PFSK-1 (cell line): Measurements from ENCODE around the gene CROT.

Experiments used
- POLR2AphosphoS5 ChIP-seq: IDR thresholded peaks from 2 replicates; pipeline ENCODE4 v1.6.1; 2012; ENCODE audit warnings: low read depth, mild to moderate bottlenecking, control low read depth, low read length, moderate library complexity
- SIN3A ChIP-seq: IDR thresholded peaks from 2 replicates; pipeline ENCODE4 v1.6.1; 2012; ENCODE audit warnings: mild to moderate bottlenecking, low read length, moderate library complexity, borderline replicate concordance; ENCODE audit not compliant: insufficient read depth
- TAF1 ChIP-seq: IDR thresholded peaks from 2 replicates; pipeline ENCODE4 v1.6.1; 2012; ENCODE audit warnings: low read length, control low read depth, borderline replicate concordance; ENCODE audit not compliant: insufficient read depth

DNA sequence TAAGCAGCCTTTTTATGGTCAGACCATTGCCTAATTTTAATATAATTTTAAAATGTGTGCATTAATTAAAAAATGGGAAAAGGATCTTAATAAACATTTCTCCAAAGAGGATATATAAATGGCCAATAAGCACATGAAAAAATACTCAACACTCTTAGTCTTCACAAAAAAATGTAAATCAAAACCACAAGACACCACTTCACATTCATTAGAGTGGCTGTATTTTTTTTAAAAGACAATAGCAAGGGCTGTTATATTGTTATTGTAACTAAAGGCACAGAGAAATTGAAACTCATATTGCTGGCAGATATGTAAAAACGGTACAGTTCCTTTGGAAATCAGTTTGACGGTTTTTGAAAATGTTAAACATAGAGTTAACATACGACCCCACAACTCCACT, 3.2 kb upstream of the CROT start:
- TF ChIP-seq SIN3A (no peak), TAF1 (no peak), POLR2AphosphoS5 (no peak)
